Gastroesophageal sphincter (tissue), 4 donors: ENCODE data around the gene LHFPL3. TPM values are rescaled to one million over a fixed set of nuclear protein-coding genes. Genes with fewer than 3 reads are reported as not detected.

Experiments
- ATAC-seq: fragments of 150-250 bp; one replicate; pipeline ENCODE4 v1.9.1; 2016; ENCODE audit warnings: mild to moderate bottlenecking, moderate library complexity
- H3K27ac ChIP-seq, 4 donors: fragments of 200-600 bp; sonication (generic) in 3 of 4; 1 replicate in 3 of 4; 2 replicates in 1 of 4; pipeline ENCODE4 v1.5.1; 2016 to 2019
- H3K27me3 ChIP-seq: fragments of 200-600 bp; sonication (generic); one replicate; pipeline ENCODE4 v1.5.1; 2019
- H3K36me3 ChIP-seq, 2 donors: fragments of 200-600 bp; sonication (generic); one replicate each; pipeline ENCODE4 v1.5.1; 2019; ENCODE audit warnings: control low read depth in 1 of 2
- H3K4me1 ChIP-seq, 3 donors: fragments of 200-600 bp; sonication (generic); 1 replicate in 2 of 3; 2 replicates in 1 of 3; pipeline ENCODE4 v1.5.1; 2016 to 2019; ENCODE audit warnings: control low read depth in 2 of 3
- H3K4me3 ChIP-seq, 2 donors: fragments of 200-600 bp; sonication (generic); one replicate each; pipeline ENCODE4 v1.5.1; 2019; ENCODE audit warnings: mild to moderate bottlenecking in 1 of 2, moderate library complexity in 1 of 2
- H3K9me3 ChIP-seq, 3 donors: fragments of 200-600 bp; sonication (generic); one replicate each; pipeline ENCODE4 v1.5.1; 2017 to 2019; ENCODE audit warnings: control low read depth in 2 of 3
- EP300 ChIP-seq: sonication (generic); formaldehyde crosslinking; IDR thresholded peaks from one replicate; pipeline ENCODE4 v1.6.1; 2017; ENCODE audit warnings: antibody characterized with exemption, mild to moderate bottlenecking
- POLR2A ChIP-seq, 2 donors: fragments of 450-650 bp; IDR thresholded peaks; one replicate each; pipeline ENCODE4 v1.6.1; 2017; ENCODE audit warnings: antibody characterized with exemption in 2 of 2, mild to moderate bottlenecking in 2 of 2, moderate library complexity in 1 of 2
- POLR2AphosphoS5 ChIP-seq: sonication (generic); formaldehyde crosslinking; IDR thresholded peaks from one replicate; pipeline ENCODE4 v1.6.1; 2017; ENCODE audit warnings: antibody characterized with exemption
- WGBS, 2 donors: methylation state at CpG; one replicate each; pipeline ENCODE4 v1.1.5; 2018; ENCODE audit warnings: low coverage in 1 of 2; 5-methylcytosine and 5-hydroxymethylcytosine counted together
- total RNA-seq, 4 donors: library from RNA; depleted of rRNA; stranded (reverse); fragments of >200 nt; gene quantifications; one replicate each; pipeline ENCODE4 v1.1.0, GENCODE V29; 2016
- TF ChIP-seq, protein P1 (sequence below), 4 experiments: fragments of 200-600 bp in 2 of 4; fragments of 450-650 bp in 2 of 4; sonication (generic) in 1 of 4; IDR thresholded peaks; one replicate each; pipeline ENCODE4 v1.5.1; 2017 to 2019; ENCODE audit warnings: antibody characterized with exemption in 4 of 4, mild to moderate bottlenecking in 2 of 4, moderate library complexity in 2 of 4

Gene LHFPL3
- total RNA-seq, 4 donors from 2014 or later, result not detected

GRCh38 chr7:104621321-104621720 lies 292.9 kb downstream of the LHFPL3 start:
- Histone ChIP-seq H3K9me3 (no peaks in the 10 kb centered on the region), H3K36me3 (no peaks in the 10 kb centered on the region), H3K4me3 (no peak overlapping the region), H3K4me1 (no peaks in the 10 kb centered on the region), H3K27me3 (no peaks in the 10 kb centered on the region), H3K27ac (no peak overlapping the region)
- 28% methylated on average over 3 of the region's 3 CpGs; no CpG with 5 or more reads in 1 of the 2 donors for WGBS, 2 donors
- ATAC-seq, result no peak
- TF ChIP-seq, protein P1, sequence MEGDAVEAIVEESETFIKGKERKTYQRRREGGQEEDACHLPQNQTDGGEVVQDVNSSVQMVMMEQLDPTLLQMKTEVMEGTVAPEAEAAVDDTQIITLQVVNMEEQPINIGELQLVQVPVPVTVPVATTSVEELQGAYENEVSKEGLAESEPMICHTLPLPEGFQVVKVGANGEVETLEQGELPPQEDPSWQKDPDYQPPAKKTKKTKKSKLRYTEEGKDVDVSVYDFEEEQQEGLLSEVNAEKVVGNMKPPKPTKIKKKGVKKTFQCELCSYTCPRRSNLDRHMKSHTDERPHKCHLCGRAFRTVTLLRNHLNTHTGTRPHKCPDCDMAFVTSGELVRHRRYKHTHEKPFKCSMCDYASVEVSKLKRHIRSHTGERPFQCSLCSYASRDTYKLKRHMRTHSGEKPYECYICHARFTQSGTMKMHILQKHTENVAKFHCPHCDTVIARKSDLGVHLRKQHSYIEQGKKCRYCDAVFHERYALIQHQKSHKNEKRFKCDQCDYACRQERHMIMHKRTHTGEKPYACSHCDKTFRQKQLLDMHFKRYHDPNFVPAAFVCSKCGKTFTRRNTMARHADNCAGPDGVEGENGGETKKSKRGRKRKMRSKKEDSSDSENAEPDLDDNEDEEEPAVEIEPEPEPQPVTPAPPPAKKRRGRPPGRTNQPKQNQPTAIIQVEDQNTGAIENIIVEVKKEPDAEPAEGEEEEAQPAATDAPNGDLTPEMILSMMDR (IDR thresholded peaks at IDR 0.05), result no peak
- TF ChIP-seq EP300 (no peak), POLR2AphosphoS5 (no peak), POLR2A (IDR thresholded peaks at IDR 0.05) (no peak)

GRCh38 chr7:104625956-104626355 lies 297.6 kb downstream of the LHFPL3 start:
- Histone ChIP-seq H3K36me3 (no peaks in the 10 kb centered on the region), H3K9me3 (no peaks in the 10 kb centered on the region), H3K4me1 (no peaks in the 10 kb centered on the region), H3K4me3 (no peak overlapping the region), H3K27ac (no peak overlapping the region), H3K27me3 (peaks cover 10% of the 10 kb centered on the region)
- TF ChIP-seq POLR2A (IDR thresholded peaks at IDR 0.05) (no peak), POLR2AphosphoS5 (no peak), EP300 (no peak)
- TF ChIP-seq, protein P1 (IDR thresholded peaks at IDR 0.05), result no peak
- ATAC-seq, result no peak

- Histone ChIP-seq H3K4me3 (no peak overlapping the region), H3K27ac (no peak overlapping the region), H3K9me3 (no peaks in the 10 kb centered on the region), H3K4me1 (no peaks in the 10 kb centered on the region), H3K36me3 (no peaks in the 10 kb centered on the region), H3K27me3 (peaks cover 10% of the 10 kb centered on the region)
- no peak for ATAC-seq
- WGBS, 2 donors, result 0 to 7% methylated on average over 2 of the region's 2 CpGs
- no peak for TF ChIP-seq EP300
- TF ChIP-seq POLR2AphosphoS5, result no peak
- no peak for TF ChIP-seq POLR2A (IDR thresholded peaks at IDR 0.05)
- TF ChIP-seq, protein P1 (IDR thresholded peaks at IDR 0.05), result no peak
These were observed 299.1 kb downstream of the LHFPL3 start for GRCh38 chr7:104627516-104627915.

DNA sequence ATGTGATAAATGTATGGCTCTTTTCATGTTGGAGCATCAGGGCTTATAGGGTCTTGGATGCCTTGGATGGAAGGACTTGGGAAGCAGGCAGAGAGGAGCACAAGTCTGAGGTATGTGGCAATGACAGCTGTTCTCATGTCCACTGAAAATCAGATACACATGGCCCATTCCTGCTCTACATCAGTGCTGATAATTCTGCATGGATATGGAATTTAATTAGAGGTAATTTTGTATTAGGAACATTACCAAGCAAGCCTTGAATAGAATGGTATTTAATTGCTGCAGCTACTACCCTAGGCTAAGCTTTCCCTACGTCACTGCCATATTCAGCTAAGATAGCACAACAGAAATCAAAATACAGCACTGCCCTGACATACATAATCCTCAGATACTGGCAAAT lies 299.6 kb downstream of the LHFPL3 start:
- no peak overlapping the region for H3K27ac ChIP-seq
- peaks cover 10% of the 10 kb centered on the region for H3K27me3 ChIP-seq
- H3K4me1 ChIP-seq, result no peaks in the 10 kb centered on the region
- H3K4me3 ChIP-seq, result no peak overlapping the region
- no peaks in the 10 kb centered on the region for H3K9me3 ChIP-seq
- TF ChIP-seq POLR2A (IDR thresholded peaks at IDR 0.05) (no peak), POLR2AphosphoS5 (no peak), EP300 (no peak)
- TF ChIP-seq, protein P1 (IDR thresholded peaks at IDR 0.05), result no peak
- H3K36me3 ChIP-seq, result no peaks in the 10 kb centered on the region
- no peak for ATAC-seq
- WGBS, 2 donors, result 60 to 70% methylated on average over 1 of the region's 1 CpG

- TF ChIP-seq POLR2A (IDR thresholded peaks at IDR 0.05) (no peak), POLR2AphosphoS5 (no peak), EP300 (no peak)
- TF ChIP-seq, protein P1 (IDR thresholded peaks at IDR 0.05), result no peak
- Histone ChIP-seq H3K27me3 (peaks cover 10% of the 10 kb centered on the region), H3K27ac (no peak overlapping the region), H3K36me3 (no peaks in the 10 kb centered on the region), H3K4me3 (no peak overlapping the region), H3K4me1 (no peaks in the 10 kb centered on the region), H3K9me3 (no peaks in the 10 kb centered on the region)
- ATAC-seq, result no peak
- 50 to 80% methylated on average over 1 of the region's 1 CpG for WGBS, 2 donors
These were observed 301.0 kb downstream of the LHFPL3 start for GRCh38 chr7:104629408-104629807.
